ENCODE data around the gene MMP2.

The MMP2 gene

DNA sequence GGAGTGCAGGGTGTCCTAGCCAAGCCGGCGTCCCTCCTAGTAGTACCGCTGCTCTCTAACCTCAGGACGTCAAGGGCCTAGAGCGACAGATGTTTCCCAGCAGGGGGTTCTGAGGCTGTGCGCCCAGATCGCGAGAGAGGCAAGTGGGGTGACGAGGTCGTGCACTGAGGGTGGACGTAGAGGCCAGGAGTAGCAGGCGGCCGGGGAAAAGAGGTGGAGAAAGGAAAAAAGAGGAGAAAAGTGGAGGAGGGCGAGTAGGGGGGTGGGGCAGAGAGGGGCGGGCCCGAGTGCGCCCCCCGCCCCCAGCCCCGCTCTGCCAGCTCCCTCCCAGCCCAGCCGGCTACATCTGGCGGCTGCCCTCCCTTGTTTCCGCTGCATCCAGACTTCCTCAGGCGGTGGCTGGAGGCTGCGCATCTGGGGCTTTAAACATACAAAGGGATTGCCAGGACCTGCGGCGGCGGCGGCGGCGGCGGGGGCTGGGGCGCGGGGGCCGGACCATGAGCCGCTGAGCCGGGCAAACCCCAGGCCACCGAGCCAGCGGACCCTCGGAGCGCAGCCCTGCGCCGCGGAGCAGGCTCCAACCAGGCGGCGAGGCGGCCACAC is at the start of gene MMP2:
Gene MMP2, plus strand, starts transcription at position 372 of the 603 bp plus-strand sequence. CDS start 282 bp downstream, outside the sequence.
- peak; percentile 89 for DNase-seq

DNA sequence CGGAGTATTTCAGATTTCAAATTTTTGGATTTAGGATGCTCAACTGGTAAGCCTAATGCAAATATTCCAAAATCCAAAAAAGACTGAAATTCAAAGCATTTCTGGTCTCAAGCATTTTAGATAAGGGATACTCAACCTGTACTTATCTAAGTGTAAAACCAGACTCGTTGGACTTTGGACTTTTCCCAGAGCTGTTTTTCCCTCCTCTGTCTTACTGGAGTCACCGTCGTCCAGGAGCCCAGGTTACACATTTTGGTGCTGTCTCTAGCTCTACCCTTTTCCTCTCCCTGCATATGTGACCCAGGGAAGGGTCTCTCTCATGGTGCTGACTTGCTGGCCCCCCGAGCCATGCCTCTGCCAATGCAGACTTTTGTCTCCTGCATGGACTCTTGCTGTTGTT is 46.0 kb upstream of the MMP2 start:
- no peak for DNase-seq

DNA sequence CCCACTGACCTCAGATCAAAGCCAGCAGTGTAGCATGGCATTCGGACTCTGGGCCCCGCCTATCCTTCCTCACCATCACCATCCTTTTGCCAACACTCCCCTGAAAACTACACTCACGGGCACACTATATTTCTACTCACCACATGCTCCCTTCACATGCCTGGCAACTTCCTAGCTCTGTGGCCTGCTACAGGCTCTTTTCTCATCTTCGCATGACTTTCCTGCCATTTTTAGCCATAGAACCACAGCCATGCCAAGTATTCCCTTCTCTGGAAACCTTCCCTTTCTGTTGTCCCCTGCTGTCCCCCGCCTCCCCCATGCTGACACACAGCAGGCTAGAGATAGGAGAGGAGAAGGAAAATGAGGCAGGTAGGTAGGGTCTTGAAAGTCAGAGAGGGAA is 45.5 kb upstream of the MMP2 start:
- DNase-seq = no peak

DNA sequence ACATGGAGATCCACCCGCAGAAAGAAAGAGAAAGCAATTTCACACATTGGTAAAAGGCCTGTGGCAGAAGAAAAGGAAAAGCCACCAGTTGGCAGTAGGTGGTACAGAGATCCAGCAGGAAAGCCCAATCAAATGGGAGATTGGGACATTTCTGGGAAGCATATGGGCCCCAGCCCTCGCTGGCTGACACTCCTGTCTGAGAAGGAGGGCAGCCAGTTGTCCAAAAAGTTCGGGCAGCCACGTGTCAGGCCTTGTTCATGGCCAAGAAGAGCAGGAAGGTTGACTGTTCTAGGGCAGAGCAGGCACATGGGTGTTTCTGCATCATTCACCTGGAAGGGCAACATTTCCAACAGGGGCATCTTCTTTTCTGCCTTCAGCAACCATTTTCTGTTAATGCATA is 45.0 kb upstream of the MMP2 start:
- no peak for DNase-seq

DNA sequence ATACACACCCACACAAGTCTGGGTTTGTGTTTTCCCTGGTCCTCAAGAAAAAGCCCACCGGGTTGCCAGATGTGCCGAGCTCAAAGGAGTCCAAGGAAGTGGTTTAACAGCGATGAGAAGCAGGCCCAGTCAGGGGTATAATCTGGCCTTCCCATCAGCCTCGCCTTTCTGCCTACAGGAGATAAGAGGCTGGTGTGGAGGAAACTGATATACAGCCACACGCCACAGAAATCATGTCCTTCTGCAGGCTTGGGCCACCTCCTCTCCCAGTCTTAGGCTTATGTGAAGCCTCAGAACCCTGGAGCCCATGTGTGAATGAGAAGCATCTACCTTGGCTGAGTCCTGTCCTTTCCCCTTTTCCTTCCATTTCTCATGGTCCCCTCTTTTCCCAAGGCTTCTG is 43.6 kb upstream of the MMP2 start:
- DNase-seq = no peak

DNA sequence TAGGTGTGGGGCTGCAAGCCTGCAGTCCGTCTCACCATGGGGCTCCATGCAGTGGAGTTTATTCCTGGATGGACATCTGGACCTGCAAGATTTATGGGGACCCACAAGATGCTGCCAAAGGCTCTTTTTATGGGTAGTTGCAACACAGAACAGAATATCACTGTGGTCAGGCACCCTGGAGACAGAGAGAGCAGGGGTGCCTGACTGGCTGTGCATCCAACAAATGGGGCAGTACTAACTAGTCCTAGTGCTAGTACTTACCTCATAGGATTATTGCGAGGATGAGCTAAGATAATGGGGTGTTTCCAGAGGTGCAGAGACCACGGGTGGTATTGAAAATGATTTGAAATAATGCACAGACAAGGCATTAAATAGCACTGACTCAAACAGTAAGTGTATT is 42.4 kb upstream of the MMP2 start:
- DNase-seq = no peak

DNA sequence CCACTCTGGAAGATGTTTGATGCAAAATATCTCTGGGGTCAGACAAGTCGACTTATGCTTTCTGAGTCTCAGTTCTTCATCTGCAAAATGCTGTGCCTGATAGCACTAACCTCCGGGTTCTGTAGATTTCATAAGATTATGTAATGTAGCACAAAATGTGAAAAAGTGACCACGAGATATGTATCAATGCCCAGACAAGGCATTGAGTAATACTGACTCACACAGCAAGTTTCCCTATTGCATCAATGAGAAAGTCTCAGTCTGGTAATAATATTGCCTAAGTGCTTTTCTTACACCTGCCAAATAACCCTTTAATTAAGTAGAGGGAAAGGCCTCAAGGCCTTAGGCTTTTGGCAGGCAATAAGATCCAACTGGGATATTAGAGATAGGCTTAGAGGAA is 41.4 kb upstream of the MMP2 start:
- peak; percentile 52 for DNase-seq

DNA sequence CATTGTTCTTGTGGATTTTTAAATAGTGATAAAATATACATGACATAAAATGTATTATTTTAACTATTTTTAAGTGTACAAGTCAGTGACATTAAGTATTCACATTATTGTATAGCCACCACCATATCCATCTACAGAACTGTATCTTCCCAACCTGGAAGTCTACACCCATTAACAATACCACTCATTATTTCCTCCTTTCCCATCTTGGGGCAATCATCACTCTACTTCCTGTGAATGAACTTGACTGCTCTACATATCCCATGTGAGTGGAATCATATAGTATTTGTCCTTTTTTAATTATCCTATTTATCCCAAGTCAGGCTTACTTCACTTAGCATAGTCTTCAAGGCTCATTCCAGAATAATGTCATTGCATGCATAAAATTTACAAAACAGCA is 40.7 kb upstream of the MMP2 start:
- no peak for DNase-seq

DNA sequence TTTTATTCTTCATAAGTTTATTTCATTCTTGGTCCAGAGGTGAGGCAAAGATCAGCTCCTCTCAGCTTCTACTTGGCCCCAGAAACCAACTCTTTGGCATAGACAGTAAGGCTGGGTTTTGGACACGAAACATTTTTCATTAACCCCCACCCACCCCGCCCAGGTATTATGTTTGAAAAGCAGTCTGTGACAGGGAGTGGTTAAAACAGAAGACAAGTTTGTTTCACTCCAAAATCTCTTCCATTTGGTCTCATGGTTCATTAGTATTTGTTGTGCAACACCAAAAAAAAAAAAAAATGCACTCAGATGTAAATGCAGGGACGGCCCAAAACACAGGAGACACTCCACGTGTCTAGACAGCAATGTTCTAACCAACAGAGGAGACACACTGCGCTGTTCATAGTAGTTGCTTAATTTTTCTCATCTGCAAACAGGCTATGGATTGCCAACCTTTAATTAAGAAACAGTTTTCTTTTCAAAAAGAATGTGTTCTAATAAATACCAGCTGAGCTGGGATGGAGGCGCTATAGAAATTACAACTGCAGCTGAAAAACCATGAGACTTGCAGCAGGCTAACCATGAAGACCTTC is 39.8 kb upstream of the MMP2 start:
- peak; percentile 14 for DNase-seq

DNA sequence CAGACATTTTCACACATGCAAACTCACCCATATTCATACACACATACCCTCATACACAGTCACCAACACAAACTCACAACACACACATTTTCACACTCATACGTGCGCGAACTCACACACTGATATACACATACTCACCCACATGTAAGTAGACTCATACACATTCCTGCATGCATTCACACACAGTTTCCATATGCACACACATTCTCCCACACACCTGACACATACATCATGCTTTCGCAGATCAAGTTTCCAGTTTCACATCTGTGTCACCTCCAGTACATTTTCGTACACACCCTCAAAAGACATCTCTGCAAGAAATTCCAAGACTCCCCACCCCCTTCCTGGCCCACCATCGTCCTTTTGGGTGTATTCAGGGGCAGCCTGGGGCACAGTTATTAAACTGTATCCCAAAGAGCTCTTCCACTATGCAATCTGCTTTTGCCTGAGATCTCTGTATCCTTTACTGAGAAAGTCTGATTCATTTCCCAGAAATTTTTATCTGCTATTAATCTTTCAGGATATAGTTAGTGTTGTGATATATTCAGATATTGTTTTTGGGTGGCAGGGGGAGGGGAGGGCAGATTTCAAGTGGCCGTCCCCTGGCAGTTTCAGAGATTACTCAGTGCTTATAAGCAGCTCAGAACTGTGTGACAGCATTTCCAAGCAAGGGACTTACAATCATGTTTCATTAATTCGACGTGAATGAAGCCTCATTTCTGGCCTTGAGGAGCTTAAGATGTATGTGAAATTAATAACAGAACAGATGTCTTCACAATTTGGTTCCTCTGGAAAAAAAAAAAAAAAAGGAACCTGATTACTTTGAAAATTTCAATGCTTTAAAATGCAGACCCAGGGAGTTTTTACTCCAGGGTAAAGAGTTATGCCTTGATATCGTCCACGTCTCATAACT is 35.3 kb upstream of the MMP2 start:
- DNase-seq = no peak

DNA sequence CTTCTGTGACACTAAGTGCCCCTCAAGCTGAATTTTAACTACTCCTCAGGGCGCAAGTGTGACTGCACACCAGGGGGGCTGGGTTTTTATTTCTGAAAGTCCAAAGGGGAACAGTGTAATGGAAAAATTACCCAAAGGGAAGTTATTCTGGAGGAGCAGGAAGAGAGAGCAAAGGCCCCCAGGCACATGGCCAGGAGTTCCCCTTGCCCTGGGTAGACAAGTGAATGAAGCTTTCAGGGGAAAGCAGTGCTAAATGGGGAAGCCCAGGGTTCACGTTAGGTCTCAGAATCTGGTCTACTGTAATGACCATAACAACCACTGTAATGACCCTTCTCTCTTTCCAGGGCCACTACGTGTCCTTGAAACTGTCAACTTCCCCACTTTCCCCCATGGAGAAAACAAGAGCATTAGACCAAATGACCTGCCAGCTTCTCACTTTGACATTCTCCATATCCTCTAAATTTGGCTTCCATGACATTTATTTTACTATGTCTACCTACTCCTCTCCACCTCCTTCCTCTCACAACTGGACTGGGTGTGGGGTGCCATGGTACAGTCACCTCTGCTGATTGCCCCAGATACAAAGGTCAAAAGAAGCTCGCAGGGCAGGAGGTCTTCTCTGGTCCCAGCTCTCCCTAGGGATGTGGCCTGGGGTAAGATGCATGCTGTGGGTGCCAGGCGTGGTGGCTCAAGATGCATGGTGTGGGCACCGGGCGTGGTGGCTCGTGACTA is 34.1 kb upstream of the MMP2 start:
- no peak for DNase-seq

DNA sequence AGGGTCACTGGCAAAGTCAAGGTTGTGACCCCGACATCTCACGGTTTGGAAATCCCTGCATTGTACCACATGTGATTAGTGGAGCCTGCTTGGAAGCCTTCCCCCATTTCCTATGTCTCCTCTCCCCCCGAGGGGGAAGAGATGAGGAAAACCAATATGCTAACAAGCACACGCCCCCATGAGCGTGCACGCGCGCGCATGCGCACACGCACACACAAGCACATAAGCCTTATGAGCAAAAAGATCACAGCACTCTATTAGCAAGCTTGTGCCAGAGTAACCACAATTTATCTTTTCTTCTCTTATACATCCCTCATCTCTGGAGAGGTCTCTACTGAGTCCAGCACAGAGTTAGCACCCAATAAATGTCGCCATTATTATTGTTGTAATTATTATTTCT is 31.8 kb upstream of the MMP2 start:
- no peak for DNase-seq

DNA sequence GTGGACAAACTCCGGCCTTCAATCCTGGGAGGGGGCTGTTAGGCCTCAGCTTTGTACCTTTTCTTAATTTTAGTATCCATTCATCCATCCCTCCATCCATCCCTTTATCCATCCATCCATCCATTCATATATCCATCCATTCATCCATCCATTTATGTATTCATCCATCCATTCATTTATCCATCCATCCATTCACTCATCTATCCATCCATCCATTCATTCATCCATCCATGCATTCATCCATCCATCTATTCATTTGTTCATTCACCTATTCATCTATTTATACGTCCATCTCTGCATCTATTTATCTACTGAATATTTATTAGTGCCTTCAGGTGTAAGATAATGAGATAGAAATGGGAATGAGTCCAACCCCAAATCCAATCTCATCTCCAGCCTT is 26.0 kb upstream of the MMP2 start:
- no peak for DNase-seq

DNA sequence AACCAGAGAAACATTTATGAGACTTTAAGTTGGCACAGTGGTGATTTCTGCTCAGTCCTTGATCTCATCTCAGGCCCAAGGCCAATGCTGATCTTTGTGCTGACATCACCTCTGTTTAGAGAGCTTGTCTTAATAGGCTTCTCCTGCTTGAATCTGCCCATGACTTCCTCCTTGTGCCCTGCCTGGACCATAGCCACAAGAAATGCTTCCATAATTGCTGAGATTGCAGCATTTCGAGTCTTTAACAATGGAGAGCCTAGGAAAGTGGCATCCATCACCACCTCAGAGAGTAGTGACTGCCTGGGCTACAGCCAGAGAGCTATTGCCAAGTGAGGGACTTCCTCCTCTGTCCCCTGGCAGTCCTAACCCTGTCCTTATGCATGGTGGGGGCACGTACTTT is 25.1 kb upstream of the MMP2 start:
- DNase-seq = no peak

DNA sequence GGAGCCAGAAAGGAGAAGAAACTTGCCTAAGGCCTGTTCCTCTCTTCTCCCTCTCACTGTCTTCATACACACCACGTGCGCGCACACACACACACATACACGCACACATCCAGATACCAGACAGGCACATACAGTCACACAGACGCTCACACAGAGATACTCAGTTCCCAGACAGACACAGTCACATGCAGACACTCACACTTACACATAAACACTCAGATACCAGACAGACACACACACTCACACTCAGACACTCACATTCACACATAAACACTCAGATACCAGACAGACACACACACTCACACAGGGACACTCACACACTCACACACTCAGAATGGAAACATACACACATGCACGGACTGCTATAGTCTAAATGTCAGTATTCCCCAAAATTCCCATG is 24.1 kb upstream of the MMP2 start:
- no peak for DNase-seq

DNA sequence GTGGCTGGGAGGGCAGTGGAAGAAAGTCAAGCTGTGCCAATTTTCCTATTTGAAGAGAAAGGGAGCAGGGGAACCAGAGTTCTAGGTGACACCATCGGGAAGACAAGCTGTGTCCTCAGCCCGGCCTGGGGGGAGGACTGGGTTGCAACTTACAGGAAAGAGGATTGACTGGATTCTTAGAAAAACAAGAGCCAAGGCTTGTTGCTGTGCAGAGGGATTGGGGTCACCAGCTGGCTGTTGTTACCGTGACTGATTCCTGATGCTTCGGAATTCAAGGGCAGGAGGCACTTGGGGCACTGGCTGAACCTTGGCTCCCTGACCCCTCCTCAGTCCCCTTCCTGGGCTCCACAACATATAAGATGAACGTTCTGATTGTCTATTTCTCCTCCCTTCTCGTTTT is 16.8 kb upstream of the MMP2 start:
- DNase-seq = no peak

DNA sequence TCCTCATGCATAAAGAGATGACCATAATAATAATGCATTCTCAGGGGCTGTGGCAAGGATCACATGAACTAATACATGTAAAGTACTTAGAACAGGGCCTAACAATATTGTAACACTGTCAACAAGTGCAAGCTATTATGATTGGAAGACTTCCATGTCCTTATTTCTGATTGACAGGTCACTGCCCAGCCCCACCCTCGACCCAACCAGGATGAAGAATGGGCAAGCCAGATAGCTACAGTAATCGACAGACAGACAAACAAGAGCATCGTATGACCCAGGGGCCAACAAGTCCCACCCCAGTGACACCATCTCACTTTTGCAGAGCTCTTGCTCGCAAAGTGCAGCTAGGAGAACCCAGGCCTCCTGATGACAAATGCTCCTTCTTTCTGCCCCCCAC is 14.6 kb upstream of the MMP2 start:
- no peak for DNase-seq

DNA sequence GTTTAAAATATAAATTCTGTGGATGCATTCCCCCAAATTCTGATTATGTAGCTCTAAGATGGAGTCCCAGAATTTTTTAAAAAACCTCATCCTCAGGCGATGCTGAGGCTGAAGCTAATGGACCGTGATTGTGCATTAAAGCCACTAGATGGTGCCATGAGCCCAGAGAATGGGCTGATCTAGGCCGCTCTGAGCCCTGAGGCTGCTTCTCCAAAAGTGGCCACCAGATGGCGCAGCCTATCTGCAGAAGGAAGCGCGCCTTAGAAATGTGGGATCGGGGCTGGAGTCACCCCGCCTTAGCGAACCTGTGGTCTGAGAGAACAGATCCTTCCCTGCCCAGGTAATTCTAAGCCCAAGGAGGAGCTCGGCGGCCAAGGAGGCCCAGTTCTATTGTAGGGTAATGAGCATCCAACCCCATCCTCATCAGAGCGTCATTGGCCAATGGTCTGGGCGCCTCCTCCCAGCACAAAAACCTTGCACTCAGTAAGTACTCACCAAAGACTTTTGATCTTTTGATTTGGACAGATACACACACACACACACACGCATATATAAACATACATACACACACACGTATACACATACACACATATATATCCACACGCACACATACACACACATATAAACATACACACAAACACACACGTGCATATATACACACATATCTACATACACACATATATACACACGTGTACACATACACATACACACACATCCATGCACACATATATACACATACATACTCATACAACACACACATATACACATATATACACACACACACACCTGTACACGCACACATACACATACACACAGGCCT is 13.7 kb upstream of the MMP2 start:
- DNase-seq = peak; percentile 78

DNA sequence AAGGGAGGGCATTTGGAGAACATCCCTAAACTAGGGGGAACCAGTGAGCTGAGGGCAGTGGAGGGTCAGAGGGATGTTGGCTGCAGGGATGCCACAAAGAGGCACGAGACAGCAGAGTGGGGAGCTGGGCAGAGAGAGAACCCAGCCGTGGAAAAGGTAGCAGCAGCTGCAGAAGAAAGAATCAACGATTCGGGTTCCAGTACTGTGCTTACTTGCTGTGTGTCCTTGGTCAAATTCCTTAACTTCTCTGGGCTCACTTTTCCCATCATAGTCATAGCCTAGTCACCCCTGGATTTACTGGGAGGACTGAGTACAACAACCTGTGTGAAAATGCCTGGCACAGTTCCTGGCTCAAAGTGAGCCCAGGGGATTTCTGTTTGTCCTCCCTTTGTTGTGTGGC is 12.8 kb upstream of the MMP2 start:
- DNase-seq = no peak

DNA sequence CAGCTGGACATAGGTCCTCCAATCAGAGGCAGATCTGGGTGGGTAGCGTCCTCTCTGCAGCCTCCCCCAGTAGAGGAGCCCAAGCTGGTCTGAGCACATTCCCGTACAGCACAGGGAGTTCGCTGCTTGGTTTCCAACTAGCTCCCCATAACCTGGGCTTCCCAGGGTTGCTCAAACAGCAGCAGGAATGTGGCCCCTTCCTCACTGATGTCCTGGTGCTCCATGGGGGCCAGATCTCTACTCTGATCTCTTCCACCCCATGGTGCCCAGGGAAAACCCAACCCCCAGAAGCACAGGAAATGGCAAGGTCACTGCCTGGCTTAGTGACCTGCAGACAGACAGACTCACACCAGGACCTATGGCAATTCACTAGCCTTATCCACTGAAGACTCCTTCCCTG is 11.1 kb upstream of the MMP2 start:
- no peak for DNase-seq

DNA sequence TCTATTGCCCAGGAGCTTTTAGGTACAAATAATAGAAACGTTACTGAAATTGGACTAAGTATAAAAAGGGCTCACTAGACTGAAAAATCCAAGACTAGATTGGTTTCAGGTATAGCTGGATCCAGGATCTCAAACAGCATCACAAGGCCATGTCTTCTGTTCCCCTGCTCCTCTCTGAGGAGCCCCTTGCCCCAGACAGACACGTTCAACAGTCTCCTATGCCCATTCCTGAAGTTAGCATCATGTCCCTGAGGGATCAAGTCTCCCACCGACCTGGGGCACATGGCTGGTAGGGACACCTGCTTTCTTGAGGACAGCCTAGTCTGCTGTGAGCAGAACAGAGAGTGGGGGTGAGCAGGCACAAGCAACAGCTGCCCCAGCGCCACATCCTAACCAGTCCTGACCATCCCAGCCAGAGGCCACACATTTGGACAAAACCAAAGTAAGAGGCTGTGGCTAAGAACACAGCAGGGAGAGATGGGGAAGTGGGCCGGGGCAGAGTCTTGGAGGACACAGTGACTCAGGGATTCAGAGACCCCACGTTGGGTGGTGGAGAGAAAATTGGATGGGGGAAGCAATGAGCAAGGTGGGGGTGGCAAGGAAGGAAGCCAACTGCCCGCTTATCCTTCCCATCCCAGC is 10.5 kb upstream of the MMP2 start:
- DNase-seq = no peak

All from fibroblast of upper back skin (primary cell).